ENCODE data around the gene NKD2.

Gene NKD2

GRCh38 chr5:1047332-1047965, 38.8 kb downstream of the NKD2 start:
- no peak for DNase-seq

DNA sequence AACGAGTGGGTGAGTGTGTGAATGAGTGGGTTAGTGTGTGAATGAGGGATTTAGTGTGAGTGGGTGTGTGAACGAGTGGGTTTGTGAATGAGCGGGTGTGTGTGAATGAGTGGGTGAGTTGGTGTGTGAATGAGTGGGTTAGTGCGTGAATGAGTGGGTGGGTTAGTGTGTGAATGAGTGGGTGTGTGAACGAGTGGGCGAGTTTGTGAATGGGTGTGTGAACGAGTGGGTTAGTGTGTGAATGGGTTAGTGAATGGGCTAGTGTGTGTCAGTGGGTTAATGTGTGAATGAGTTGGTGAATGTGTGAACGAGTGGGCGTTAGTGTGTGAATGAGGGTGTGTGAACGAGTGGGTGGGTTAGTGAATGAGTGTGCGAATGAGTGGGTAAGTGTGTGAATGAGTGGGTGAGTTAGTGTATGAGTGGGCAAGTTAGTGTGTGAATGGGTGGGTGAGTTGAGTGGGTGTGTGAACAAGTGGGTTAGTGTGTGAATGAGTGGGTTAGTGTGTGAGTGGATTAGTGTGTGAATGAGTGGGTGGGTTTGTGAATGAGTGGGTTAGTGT, 39.6 kb downstream of the NKD2 start:
- DNase-seq: no peak

DNA sequence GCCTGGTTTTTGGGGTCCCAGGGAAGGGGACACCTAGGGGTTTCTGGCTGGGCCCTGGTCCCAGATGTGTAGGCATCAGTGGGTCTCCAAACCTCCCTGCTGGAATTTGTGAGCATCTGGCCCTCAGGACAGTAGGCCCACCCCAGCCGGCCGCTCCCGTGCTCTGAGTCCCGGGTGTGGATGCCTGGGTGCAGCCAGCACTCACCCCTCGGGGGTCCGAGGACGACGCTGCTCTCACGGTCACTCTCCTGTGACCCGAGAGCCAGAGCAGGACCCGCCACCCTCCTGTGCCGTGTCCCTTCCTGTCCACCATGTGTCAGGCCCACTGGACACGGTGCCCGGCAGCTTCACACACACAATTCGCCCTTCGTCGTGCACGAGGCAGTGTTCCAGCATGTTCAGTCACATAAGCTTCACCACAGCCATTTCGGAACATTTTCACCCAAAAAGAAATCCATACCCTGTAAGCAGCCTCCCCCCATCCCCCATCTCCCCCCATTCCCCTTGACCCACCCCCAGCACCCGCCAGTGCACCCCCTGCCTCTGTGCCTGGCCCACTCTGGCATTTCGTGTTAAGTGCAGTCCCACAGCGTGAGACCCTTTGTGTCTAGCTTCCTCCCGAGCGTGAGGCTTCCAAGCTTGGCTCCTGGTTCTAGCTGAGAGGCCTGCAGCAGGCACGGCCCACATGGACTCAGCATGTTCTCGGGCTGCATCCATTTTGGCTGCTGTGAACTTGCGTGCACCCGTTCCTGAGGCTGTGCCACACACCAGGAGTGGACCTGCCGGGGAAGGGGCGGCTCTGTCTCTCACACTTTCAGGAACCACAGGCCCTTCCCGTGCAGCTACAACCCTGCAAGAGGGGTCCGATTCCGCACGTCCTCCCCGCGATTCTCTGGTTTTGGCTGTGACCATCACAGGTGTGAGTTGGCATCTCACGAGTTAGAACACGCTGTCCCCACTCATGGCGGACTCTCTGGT, 40.5 kb downstream of the NKD2 start:
- DNase-seq: no peak

DNA sequence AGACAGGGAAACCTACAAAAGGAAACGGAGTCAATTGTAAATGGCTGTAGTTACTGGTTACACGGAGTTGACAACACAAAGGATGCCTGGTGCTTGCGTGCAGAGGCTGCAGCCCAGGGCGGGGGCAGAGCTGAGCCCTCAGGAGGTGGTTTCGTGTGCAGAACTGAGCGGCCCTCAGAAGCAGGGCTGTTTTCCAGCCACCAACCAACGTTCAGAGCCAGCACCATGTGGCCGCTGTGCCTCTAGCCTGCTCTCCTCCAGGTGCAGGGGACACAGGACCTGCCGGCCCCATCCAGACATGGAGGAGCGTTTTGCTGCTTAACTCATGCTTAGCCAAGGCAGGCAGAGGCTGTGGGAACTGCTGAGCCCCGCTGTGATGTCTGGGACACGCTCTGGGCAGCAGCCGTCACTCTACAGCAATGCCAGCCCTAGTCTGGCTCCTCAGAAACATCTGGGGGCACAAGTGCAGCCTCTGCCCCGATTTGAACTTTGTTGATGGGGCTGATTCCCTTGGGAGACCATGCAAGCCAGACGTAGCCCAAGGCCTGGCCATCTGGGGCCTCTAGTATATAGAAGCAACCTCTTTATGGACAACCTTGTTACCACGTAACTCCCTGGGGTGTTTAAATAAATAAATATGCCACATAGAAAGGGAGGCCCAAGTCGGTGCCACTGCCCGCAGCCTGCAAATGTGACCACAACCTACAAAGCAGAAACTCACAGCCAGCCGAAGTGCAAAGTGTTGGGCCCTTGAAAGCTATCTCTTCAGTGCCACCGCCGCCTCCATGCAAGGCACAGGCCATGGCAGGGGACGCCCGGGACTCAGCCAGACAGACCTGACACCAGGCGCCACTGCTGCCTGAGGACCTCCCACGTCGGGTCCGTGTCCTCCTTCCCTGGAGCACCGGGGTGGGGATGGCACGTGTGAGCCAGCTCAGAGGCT, 42.1 kb downstream of the NKD2 start:
- DNase-seq: no peak

DNA sequence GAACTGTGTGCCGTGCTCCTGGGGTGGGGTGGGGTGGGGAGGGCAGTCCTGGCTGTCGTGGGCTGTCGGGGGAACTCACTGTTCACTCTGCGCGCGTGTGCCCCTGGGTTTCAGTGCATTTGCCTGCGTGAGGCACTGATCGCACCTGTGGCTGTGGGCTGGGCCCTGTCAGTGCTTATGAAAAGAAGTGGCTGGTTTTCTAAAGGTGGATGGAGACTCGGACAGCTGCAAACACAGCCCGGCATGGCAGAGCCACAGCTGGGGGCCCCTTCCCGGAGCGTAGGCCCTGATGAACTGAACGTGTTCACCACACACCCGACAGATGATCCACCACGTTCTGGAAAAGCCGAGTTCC, 42.7 kb downstream of the NKD2 start:
- DNase-seq: no peak

DNA sequence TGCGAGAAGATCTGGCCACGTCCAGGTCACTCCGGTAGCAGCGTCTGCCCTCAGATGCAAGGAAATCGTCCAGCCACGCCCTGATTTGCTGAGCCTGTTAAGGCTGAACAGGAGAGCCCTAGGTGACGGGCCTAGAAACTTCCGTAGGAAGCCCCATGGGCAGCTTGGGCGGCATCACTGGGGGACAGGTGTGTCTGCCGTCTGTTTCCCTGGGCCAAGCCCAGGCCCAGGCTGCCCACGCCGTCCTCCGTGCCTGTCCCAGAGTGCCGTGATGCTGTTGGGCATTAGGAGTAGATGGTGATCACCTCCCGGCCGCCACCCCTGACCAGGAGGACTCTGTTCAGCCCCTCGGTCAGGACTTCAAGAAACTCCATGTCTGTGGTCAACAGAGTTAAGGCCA, 43.5 kb downstream of the NKD2 start:
- DNase-seq: no peak

GRCh38 chr5:1052641-1053390, 44.2 kb downstream of the NKD2 start:
- no peak for DNase-seq

GRCh38 chr5:1053391-1054017, 44.9 kb downstream of the NKD2 start:
- no peak for DNase-seq

DNA sequence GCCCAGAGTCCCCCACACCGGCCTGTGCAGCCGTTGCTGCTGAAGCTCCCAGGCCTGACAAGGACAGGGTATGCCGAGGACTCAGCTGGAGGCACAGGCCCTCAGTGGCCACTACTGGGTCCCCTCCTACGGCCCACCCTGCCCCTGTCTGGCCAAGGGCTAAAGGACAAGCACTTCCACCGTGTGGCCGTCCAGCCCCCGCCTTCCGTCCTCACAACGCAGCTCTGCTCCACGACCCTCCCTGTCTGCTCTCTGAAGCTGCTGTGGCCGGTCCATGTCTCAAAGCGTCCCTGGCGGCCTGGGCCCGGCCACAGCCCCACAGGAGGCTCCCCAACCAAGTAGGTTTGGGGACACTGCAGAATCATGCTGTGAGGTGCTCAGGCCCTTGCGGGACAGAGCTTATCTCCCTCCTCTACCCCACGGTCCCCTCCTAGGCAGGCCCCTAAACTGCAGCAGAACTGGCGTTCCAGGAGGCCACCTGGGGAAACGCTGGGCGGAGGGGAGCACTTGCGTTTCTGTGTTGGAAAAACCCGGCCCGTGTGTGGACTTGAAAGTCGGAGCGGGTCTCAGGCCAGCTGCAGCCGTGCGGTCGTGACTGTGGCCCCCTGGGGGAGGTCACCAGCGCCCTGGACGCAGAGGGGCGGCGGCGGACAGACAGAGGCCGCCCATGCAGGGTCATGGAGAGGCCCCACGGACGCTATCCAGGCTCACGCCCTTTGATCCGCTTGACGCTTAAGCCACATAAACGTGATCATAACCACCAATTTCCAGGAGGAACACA, 45.6 kb downstream of the NKD2 start:
- no peak for DNase-seq

DNA sequence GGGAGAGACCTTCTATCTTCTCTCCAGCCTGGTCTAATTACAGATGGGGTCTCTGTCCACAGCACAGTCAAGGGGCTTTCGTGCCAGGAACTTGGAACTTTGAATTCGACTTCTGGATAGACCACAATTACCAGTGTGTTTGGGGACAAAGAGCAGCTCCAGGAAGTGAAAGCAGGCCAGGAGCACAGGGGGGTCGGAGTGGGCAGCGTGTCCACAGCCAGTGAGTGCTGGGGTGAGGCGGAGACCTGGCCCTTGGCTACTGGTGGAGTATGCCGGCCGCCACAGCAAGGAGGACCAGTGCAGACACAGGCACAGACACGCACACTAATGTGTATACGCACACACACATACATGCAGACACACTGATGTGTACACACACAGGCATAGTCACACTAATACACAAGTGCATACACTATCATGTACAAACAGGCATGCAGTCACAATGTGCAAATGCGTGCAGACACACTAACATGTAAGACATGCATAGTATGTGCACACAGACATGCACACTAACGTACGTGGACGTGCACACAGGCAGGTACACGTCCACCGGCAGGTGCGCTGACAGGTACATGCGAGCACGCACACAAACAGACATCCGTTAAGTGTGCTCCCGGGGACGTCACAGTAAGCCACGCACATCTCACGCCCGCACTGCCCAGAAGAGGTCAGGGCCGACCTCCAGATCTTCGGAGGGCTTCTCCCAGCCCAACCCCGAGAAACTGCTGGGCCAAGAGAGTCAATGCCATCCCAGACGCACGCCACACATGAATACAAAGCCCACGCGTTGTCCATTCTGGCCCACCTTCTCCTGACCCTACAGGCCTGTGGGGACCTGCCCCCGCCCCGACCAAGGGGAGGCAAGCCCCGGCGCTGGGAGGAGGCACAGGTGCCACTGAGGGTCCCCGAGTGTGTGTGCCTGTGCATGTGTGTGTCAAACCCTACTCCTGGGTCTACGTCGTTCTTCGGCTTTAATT, 46.5 kb downstream of the NKD2 start:
- no peak for DNase-seq

DNA sequence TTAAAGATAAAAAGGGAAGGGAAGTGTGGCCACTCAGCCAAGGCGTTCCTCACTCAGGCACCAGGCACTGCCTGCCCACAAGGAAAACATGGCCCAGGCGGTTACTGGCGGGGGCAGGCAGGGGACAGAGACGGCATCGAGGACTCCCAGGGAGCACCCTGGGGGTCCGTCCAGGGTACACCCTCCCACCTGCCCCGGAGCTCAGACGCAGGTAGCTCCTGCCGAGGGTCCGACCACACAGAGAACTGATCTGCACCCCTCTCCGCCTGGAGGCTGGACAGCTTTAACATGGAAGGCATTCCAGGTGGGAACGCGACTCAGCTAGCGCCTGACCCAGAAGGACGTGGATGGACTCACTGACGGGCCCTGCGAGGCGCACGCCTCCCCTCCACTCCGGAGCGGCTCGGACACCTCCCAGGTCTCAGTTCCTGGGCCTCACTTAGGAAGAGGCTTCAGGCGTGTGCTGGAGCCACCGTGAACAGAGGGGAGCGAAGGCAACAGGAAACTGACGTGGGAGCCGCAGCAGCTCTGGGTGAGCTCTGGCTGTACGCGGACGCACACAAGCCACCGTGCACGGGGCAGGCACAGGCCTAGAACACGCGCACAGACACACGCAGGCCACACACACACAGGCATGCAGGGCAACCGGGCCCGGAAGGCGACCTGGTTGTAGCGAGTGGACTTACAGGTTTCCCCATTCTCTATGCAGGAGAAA, 47.5 kb downstream of the NKD2 start:
- DNase-seq: no peak

DNA sequence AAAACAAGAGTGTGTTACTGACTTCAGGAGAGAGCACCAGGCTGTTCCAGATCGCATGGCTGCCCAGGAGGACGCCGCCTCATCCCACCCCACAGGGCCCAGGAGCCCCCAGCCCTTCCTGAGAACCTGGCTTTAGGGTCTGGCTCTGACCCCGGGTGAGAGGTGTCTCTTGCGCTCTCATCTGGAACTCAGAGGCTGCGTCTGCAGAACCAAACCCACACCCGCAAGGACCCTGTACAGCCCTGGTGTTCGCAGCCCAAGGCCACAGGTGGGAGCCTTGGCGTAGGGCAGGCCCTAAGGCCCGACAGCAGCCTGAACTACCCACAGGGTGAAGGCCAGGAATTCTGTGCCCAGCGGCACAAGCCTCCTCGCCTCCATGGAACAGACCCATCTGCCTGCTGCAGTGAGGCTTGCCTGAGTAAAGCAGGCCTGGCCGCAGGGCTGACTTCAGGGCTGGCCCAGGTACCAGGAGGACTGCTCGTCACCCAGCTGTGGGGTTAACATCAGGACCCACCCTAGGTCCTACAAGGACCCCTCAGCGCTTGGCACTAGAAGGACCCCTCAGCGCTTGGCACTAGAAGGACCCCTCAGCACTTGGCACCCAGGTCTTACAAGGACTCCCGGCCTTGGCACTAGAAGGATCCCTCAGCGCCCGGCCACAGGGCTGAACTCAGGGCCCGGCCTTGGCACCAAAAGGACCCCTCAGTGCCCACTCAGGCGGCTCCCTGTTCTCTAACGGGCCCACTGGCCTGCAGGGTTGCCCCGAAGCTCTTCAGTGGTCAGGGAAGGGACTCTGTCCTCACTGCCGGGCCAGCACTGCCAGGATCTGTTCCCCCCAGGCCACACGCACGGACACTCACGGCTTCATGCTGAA, 48.2 kb downstream of the NKD2 start:
- DNase-seq: no peak

GRCh38 chr5:1057485-1058082, 49.0 kb downstream of the NKD2 start:
- no peak for DNase-seq

DNA sequence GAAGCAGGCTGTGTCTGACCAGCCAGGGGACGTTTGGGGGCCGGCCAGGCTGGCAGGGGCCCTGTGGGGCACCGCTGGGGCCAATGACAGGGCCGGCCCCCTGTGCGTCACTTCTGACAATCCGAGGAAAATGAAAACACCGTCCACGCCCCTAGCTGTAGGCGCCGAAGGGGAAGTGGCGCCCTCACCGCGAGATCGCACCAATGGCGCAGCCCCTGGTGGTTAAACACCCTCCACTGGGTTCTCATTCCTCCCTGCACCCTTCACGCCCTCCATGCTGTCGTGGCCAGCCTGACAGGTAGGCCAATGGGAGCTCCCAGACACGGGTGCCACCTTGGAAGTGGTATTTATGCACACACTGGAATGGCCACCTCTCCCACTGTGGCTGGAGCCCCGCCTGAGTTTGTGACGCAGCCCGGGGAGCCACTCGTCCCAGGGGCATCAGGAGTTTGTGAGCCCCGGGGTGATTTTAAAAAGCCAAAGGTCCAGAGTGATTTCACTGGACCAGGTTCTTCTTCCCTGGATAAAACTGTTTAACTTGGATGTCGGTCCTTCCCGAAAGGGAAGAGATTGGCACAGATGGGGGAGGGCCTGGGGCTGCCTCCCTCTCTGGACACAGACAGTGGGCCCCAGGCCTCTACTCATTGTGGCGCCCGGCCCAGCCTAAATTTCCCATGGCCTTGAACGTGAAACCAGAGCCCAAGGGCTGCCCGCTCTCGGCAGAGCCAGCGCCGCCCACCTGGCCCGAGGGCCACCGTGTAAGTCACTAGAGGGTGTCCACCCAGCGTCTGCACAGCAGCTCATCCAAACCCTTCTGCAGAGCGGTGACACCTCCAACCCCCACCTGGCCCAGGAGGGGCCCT, 49.7 kb downstream of the NKD2 start:
- DNase-seq: no peak

DNA sequence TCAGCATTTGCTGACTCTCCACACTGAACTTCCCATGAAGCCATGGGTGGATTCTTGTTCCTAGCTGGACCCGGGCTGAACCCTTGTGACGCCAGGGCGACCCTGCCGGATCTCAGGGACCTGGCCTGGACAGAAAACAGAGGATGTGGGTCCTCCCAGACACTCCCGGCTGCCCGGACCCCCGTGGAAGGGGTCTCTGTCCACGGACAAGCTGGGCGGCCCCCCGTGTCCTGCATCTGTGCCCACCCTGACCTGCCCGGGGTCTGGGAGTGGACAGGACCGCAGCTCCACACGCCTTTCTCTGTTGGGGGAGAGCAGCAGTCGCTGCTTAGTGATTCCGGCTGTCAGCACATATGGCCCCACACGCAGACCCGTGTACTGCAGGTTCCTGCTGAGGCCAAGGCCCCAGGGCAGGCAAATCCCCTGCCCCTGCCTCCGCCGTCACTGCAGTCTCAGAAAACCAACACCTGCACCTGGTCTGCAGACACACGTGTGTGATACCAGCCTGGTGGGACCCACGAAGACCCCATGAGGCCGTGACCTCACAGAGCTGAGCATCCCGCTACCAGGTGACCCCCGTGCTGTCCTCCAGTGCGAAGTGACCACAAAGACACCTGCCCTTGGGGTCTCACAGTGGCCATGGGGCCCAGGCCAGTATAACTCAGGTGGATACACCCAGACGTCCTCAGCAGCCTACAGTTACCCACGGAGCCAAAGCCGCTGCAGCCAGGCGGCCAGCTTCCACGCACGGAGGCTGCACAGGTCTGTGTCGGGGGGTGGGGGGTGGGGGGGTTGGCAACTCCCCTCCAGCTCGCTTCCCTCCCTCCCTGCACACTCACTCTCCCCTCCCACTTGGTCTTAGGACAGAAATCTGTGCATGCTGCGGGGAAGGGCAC, 50.6 kb downstream of the NKD2 start:
- no peak for DNase-seq
